GM08714 (cell line): ENCODE measurements around the gene GARIN5B.
"Not testable (repeated sequence)": the region's sequence is repeated elsewhere in the genome, so short reads cannot be mapped to it uniquely, and the experiment has no call there.

ENCODE experiments used
- H3K4me3 ChIP-seq: fragments of 200-500 bp; sonication (Bioruptor generic); 2 replicates; pipeline ENCODE4 v1.5.1; 2014; ENCODE audit warnings: mild to moderate bottlenecking, low read length, inconsistent platforms
- ZNF274 ChIP-seq: IDR thresholded peaks from 2 replicates; pipeline ENCODE4 v1.6.1; 2012; ENCODE audit warnings: mild to moderate bottlenecking, low read depth, low read length

GARIN5B gene

DNA sequence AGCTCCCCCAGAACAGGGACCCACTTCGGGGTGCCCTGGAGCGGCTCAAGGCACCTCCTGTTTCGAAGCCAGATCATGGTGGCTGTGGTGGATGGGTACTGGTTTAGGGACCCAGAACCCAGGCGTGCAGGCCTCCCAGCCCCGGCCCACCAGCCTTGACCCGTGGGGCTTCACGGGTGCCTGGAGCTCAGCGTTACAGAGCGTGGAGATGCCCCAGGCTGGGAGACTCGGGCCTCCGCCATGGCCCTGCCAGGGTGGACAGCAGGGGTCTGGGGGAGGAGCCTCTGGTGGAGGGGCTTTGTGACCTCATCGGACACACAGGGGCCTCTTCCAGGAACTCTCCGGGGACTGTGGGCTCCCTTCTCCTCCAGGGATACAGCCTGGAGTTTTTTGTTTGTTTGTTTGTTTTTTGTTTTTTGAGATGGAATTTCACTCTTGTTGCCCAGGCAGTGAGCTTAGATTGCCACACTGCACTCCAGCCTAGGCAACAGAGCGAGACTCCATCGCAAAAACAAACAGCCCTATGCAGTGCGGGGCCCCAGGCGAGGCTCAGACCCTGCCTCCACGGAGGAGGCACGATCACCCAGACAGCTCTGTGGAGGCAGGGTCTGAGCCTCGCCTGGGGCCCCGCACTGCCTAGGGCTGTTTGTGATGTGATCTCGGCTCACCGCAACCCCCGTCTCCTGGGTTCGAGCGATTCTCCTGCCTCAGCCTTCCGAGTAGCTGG lies at the start of gene GARIN5B:
Gene GARIN5B, minus strand, starts transcription at position 271 of the 727 bp plus-strand sequence. Its CDS starts 194 bp downstream, at position 77.
- no peak within 1 kb of the TSS for H3K4me3 ChIP-seq
- no peak for TF ChIP-seq ZNF274

DNA sequence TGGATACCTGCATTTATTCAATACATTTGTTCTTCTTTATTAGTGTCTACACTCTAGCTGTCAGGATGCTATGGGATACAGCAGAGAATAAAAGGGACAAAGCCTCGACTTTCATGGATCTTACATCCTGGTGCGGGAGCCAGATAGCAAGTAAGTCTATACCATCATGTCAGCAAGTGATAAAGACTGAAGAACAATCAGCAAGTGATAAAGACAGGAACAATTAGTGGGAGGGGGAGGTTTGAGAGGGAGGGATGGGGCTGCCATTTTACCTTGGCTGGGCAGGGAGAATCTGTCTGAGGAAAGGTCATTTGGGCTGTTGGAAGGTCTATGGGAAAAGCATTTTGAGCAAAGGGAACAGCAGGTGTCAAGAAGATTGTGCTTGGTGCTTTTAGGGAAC lies 47.1 kb upstream of the GARIN5B start:
- no peak overlapping the region for H3K4me3 ChIP-seq
- no peak for TF ChIP-seq ZNF274

DNA sequence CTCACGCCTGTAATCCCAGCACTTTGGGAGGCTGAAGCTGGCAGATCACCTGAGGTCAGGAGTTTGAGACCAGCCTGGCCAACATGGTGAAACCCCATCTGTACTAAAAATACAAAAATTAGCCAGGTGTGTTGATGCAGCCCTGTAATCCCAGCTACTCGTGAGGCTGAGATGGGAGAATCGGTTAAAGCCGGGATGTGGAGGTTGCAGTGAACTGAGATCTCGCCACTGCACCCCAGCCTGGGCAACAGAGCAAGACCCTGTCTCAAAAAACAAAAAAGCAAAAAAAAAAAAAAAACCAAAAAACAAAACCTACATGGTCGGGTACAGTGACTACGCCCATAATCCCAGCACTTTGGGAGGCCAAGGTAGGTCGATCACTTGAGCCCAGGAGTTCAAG lies 46.1 kb upstream of the GARIN5B start:
- not testable (repeated sequence) for H3K4me3 ChIP-seq

DNA sequence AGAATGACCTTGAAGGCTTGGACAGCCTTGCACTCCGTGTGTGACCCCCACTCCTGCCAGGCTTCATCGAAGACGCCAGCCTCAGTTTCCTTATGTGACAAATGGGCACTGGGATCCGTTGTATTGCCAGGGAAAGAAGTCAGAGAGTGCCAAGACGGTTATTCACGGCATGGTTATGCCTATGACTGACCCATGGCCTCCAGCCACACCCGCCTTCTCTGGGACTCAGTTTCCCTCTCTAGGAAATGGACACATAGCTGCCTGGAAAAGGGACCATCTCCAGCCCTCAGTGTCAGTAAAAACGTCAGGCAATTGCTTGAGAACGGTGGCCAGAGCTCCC lies 45.4 kb upstream of the GARIN5B start:
- no peak for TF ChIP-seq ZNF274
- peak overlapping the region; percentile 37; the same call in 1 of the 2 replicates for H3K4me3 ChIP-seq

DNA sequence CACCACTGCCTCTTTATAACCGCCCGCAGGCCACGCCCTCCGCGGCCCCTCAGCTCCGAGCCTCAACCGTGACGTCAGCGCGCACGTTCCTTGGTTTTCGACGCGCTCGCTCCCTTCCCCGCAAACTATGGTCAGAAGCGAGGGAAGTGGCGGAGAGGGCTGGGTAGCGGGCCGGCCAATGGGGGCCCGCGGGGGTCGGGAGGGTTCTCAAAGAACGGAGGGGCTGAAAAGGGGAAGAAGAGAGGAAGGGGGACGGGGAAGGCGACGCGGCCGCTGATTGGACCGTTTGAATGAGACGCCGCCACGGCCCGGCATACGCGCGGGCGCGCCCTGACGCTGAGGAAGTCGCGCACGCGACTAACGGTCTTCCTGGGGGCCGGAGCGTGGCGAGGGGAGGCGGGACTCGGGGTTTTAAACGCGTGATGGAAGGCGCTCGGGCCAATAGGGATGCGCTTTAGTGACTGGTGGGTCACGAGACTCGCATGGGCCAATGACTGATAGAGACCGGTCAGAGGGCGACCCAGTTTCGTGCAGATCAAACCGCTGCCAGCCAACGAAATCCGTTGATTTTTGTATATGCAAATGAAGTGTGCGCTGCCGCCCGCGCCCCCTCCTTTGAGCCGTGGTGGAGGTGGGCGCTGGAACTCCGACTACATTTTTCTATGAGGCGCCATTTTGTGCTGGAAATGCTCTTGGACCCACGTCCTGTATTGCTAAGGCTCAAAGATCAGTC lies 44.9 kb upstream of the GARIN5B start:
- TF ChIP-seq ZNF274 = no peak

DNA sequence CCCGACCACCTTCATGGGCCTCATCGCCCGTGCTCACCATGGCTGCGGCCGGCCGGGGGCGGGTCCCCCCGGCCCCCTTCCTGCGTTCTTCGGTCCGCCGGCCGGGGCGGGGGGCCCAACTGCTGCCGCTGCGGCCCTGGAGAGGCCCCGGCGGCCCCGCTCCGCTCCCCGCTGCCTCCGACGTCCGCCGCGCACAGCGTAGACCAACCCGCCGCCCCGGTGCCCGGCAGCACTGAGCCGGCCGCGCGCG lies 44.4 kb upstream of the GARIN5B start, which contains the start of gene UBE2S:
Gene UBE2S, minus strand, starts transcription at position 239 of the 250 bp plus-strand sequence. Its CDS starts 199 bp downstream, at position 40.
- H3K4me3 ChIP-seq = peak within 1 kb of the TSS; percentile 83

More for the DNA sequence above, 44.9 kb upstream of the GARIN5B start:
- H3K4me3 ChIP-seq = peak overlapping the region; percentile 83; the same call in 1 of the 2 replicates

DNA sequence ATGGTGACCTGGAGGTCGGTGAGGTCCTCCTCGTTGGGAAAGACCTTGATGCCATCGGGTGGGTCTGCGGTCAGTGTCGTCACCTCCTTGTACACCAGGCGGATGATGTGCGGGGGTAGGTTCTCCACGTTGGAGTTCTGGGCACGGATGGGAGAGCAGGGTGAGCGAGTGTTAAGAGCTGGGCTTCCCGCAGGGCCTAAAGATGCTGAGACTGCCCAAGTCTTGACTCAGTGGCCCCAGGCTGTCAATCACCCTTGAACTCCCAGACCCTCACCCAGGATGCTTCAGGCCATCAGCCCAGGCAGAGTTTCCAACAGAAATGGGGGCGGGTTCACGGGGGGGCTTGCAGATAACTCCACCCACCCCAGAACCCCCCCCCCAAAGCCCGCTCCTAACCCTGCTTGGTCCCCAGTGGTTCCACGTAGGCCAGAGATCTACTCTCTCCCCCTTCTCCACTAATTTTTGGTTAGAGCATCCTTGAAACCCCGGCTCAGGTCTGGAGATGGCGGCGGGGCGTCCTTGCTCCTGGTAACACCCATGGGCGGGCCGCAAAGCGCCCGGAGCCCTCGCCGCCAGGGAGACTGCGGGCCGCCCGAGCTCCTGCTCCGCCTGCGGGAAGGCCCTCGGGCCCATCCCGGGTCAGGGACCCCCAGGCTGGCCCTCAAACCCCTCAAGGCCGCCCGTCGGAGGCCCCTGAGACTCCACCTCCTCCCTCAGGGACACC lies 43.9 kb upstream of the GARIN5B start:
- H3K4me3 ChIP-seq = peak overlapping the region; percentile 83
- TF ChIP-seq ZNF274 = no peak

DNA sequence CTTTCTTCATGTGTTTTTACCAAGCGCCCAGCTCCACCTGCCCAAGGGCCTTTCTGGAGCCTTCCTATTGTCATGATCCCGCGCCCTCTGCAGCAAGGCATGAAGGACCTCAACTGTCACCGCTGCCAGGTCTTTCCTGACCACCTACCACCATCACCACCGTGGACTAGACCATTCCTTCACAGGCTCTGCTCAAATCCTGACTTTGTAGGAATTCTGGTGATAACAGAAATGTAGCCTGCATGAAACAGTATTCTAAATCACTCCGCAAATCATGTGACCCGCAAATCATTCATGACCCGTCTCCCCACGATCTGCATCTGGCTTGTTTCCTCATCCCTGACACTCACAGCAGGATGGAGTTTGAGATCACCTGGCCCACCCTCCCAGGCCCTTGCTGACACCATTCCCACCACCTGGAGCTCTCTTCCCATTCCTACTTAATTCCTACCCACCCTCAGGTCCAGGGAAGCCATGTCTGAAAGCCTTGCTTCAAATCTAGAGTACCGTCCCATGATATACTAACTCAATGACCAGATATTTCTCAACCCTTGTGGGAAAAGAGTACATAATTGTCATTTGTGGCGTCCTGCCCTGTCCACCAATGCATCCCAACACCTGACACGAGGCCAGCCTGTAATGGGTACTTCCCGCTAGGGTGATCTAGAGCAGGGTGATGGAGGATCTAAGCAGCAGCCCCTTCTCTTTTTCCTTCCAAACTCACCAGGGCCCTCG lies 43.2 kb upstream of the GARIN5B start:
- no peak for TF ChIP-seq ZNF274

DNA sequence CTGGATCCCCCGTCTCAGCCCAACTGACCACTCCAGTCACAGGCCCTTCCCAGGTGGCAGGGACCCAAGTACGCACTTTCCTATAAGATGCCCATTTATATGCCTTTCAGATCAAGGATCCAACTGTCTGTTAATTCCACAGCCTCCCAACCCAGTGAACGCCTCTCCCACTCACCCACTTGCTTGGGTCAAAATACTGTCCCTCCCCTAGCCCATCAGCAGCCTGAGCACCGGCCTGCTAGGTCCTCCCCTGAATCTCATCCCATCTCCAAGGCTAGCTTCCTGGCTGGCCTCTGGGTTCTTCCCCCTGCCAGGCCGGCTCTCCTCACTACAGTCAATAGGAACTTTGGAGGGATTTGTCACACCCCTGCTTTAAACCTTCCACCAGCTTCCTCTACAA lies 42.6 kb upstream of the GARIN5B start:
- TF ChIP-seq ZNF274 = no peak
- peak overlapping the region; percentile 83; the same call in 1 of the 2 replicates for H3K4me3 ChIP-seq

More for the DNA sequence above, 43.2 kb upstream of the GARIN5B start:
- peak overlapping the region; percentile 83 for H3K4me3 ChIP-seq

DNA sequence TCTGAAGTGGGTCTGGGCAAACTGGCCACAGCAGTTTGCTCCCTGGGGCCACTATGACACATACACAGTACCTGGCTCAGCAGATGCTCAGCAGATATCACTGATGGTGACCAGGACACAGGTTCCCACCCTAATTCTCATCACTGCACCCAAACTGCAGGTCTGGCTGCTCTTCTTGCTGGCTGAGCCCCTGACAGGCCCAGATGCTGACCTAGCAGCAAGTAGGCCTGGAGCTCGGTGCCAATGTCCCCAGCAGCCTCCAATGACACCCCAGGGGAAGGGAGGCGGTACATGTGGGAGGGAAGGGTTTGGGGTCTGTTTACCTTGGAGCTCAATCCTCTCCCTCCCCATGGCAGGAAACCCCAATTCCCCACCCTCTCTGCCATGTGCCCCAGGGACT lies 39.4 kb upstream of the GARIN5B start:
- TF ChIP-seq ZNF274 = no peak
- H3K4me3 ChIP-seq = no peak overlapping the region

DNA sequence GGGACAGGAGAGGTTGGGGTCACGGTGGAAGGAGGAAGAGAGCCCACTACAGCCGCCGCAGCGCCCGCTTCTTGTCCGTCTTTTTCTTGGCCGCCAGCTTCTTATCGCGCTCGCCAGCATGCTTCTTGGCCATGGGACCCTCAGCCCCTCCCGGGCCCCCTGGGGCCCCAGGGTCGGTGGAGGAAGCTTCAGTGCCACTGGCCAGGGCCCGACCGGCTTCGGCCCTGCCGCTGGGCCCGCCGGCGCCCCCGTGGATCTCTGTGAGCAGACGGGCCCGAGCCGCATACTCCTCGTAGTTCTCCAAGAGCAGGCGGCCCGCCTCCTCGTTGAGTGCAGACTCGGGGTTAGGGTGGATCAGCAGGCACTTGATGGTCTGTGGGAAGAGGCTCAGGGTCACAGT lies 38.3 kb upstream of the GARIN5B start:
- H3K4me3 ChIP-seq = not testable (repeated sequence)

DNA sequence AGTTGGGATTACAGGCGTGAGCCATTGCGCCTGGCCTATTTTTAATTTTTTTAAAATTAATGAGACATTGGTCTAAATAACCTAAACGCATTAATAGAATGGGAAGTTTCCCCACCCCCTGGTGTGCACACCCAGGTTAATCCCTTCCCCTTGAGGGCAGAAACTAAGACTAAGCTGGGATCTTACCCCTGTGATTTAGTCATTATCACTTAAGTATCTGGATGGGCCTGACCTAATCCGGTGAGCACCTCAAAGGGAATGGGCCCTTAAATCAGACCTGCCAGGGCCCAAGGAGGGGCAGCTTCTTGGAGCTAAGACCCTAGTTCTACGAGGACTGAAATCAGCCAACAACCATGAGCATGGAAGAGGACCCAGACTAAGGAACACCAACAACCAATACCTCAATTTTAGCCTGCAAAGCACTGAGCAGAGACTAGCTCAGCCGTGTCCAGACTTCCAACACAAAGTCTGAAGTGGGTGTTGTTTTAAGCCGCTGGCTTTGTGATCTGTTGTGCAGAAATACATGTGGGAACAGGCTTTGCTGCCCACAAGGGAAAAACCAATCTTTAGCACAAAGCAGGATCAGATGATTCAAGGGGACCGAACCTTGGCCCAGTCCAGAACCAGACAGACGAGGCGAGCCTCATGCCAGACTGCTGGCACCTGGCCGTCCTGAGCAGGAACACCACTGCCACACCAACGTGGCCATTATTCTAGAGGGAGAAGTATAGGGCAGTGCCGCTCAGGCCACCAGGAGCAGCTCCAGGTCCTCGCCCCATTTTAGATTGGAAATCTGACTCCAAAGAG lies 37.4 kb upstream of the GARIN5B start:
- TF ChIP-seq ZNF274 = no peak

DNA sequence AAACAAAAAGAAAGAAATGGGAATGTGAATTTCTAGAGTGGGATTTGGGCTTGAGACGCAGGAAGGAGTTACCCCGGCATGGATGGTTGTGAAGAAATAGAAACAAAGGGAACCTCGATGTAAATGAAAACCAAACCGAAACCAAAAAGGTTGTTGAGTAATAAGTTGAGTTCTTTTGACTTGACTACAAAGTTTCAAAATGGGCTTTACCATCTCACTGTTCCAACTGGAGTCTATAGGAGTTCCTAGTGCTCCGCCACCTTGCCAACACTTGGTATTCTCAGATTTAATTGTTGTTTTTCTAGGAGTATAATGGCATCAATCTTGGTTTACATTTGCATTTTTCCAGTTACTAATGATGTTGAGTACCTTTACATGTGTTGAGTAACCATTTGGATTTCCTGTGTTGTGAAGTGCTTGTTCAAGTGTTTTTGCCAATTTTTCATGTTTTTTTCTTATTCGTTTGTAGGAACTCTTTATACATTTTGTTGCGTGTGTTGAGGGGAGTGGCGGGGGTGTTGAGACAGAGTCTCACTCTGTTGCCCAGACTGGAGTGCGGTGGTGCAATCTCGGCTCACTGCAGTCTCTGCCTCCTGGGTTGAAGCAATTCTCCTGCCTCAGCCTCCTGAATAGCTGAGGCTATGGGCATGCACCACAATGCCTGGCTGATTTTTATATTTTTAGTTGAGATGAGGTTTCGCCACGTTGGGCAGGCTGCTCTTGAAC lies 35.3 kb upstream of the GARIN5B start:
- H3K4me3 ChIP-seq = no peak overlapping the region

More for the DNA sequence above, 37.4 kb upstream of the GARIN5B start:
- H3K4me3 ChIP-seq = no peak overlapping the region

More for the DNA sequence above, 35.3 kb upstream of the GARIN5B start:
- TF ChIP-seq ZNF274 = no peak
